DOHH2 (cell line): ENCODE measurements around the gene SET.

Source experiments
- EZH2phosphoT487 ChIP-seq: fragments of 200-600 bp; sonication (generic); IDR thresholded peaks from 2 replicates; pipeline ENCODE4 v1.6.1; 2017; ENCODE audit warnings: borderline replicate concordance, mild to moderate bottlenecking, antibody characterized with exemption, low read length, moderate library complexity, mixed read lengths
- TF ChIP-seq, protein P1 (sequence below): fragments of 200-600 bp; sonication (generic); IDR thresholded peaks from one replicate; pipeline ENCODE4 v1.5.1; 2014; ENCODE audit warnings: antibody characterized with exemption, mild to moderate bottlenecking, low read depth, low read length; ENCODE audit not compliant: poor library complexity, severe bottlenecking

DNA sequence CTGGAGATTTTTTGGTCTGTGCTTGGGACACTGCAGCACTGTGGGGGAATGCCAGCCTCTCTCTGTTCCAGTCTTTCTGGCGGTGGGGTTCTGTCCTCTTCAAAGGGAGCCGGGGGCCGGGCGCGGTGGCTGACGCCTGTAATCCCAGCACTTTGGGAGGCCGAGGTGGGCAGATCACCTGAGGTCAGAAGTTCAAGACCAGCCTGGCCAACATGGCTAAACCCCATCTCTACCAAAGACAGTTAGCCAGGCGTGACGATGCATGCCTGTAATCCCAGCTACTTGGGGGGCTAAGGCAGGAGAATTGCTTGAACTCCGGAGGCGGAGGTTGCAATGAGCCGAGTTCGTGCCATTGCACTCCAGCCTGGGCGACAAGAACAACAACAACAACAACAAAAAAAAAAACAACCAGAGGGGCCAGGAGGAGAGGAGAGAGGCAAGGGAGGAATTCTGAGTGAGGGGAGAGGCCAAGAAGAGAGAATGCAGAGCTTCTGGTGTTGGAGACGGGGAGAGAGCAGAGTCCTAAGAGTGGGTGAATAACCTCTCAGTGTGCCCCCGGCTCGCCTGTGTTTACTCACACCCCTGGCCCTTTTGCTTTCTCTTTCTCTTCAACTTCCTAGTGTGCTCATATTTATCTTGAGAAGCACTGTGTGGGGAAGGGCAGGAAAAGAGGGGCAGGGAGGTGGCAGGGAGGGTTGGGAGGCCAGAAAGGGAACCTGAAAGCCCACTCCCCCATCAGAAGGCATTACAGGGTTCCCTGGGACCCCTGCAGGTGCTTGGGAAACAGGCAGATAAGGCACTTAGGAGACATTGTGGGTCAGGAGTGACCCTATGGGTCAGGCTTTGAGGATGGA lies 3.2 kb upstream of the SET start:
- TF ChIP-seq, protein P1, sequence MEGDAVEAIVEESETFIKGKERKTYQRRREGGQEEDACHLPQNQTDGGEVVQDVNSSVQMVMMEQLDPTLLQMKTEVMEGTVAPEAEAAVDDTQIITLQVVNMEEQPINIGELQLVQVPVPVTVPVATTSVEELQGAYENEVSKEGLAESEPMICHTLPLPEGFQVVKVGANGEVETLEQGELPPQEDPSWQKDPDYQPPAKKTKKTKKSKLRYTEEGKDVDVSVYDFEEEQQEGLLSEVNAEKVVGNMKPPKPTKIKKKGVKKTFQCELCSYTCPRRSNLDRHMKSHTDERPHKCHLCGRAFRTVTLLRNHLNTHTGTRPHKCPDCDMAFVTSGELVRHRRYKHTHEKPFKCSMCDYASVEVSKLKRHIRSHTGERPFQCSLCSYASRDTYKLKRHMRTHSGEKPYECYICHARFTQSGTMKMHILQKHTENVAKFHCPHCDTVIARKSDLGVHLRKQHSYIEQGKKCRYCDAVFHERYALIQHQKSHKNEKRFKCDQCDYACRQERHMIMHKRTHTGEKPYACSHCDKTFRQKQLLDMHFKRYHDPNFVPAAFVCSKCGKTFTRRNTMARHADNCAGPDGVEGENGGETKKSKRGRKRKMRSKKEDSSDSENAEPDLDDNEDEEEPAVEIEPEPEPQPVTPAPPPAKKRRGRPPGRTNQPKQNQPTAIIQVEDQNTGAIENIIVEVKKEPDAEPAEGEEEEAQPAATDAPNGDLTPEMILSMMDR = no peak
- TF ChIP-seq EZH2phosphoT487 = no peak
